Neural cell (in vitro differentiated cells): Measurements from ENCODE around the gene GALR2.

Experiments used
- CTCF ChIP-seq: fragments of 450-650 bp; IDR thresholded peaks from 2 replicates; pipeline ENCODE4 v1.5.1; 2014; ENCODE audit warnings: antibody characterized with exemption, mild to moderate bottlenecking, moderate library complexity; ENCODE audit not compliant: poor library complexity, severe bottlenecking
- EP300 ChIP-seq: fragments of 450-650 bp; conservative IDR thresholded peaks from 2 replicates; pipeline ENCODE4 v1.6.1; 2014; ENCODE audit warnings: antibody characterized with exemption, mild to moderate bottlenecking, moderate library complexity; ENCODE audit not compliant: poor library complexity, severe bottlenecking
- EZH2 ChIP-seq: fragments of 200-600, 300-800 bp; shearing (Covaris generic), sonication (generic); IDR thresholded peaks from 2 replicates; pipeline ENCODE4 v1.6.1; 2014; ENCODE audit warnings: antibody characterized with exemption, low read length, borderline replicate concordance, mild to moderate bottlenecking; ENCODE audit not compliant: insufficient read depth, poor library complexity, severe bottlenecking
- MXI1 ChIP-seq: fragments of 450-650 bp; conservative IDR thresholded peaks from 2 replicates; pipeline ENCODE4 v1.6.1; 2014; ENCODE audit warnings: antibody characterized with exemption, mild to moderate bottlenecking; ENCODE audit not compliant: poor library complexity, severe bottlenecking
- POLR2AphosphoS5 ChIP-seq: IDR thresholded peaks from 2 replicates; pipeline ENCODE4 v1.6.1; 2012
- RAD21 ChIP-seq: fragments of 450-650 bp; conservative IDR thresholded peaks from 2 replicates; pipeline ENCODE4 v1.6.1; 2014; ENCODE audit warnings: antibody characterized with exemption, mild to moderate bottlenecking, moderate library complexity
- REST ChIP-seq: IDR thresholded peaks from 2 replicates; pipeline ENCODE4 v1.6.1; 2012; ENCODE audit warnings: borderline replicate concordance
- SMC3 ChIP-seq: fragments of 450-650 bp; conservative IDR thresholded peaks from 2 replicates; pipeline ENCODE4 v1.6.1; 2014; ENCODE audit warnings: antibody characterized with exemption, mild to moderate bottlenecking, moderate library complexity; ENCODE audit not compliant: poor library complexity
- TAF1 ChIP-seq: IDR thresholded peaks from 2 replicates; pipeline ENCODE4 v1.6.1; 2012; ENCODE audit warnings: low read depth

- no peak for TF ChIP-seq POLR2AphosphoS5
- no peak for TF ChIP-seq CTCF
- no peak for TF ChIP-seq EZH2
- TF ChIP-seq TAF1: no peak
- no peak for TF ChIP-seq EP300
- no peak for TF ChIP-seq REST
- no peak for TF ChIP-seq SMC3
- TF ChIP-seq RAD21: no peak
- TF ChIP-seq MXI1: no peak
These were observed 17.1 kb downstream of the GALR2 start for GRCh38 chr17:76091526-76092286.
